Neural progenitor cell (in vitro differentiated cells): ENCODE data around the gene TNK2.

Source experiments
- CTCF ChIP-seq: fragments of 200-600 bp; sonication (generic); IDR thresholded peaks from 2 replicates; pipeline ENCODE4 v1.5.1; 2017; ENCODE audit warnings: antibody characterized with exemption, mild to moderate bottlenecking
- EZH2 ChIP-seq: fragments of 200-600 bp; sonication (generic); IDR thresholded peaks from 2 replicates; pipeline ENCODE4 v1.6.1; 2017; ENCODE audit warnings: antibody characterized with exemption, mild to moderate bottlenecking, moderate library complexity

- no peak for TF ChIP-seq EZH2
- no peak for TF ChIP-seq CTCF
Measured at GRCh38 chr3:195909644-195910498, 1.5 kb upstream of the TNK2 start.
